Activated T-helper 2 cell treated with anti-CD3 and anti-CD28 coated beads, Interferon-gamma antibody, Interleukin-2, Interleukin-4, amounts not matched to agents 10 μg/mL and 5 μg/mL and 100 μg/mL, durations not matched to agents 14 hours and 24 hours and 36 hours (primary cell): Measurements from ENCODE around the gene PSG7. TPM values are rescaled to one million over a fixed set of nuclear protein-coding genes. Genes with fewer than 3 reads are reported as not detected.
"Not testable (repeated sequence)": the region's sequence is repeated elsewhere in the genome, so short reads cannot be mapped to it uniquely, and the experiment has no call there.

Experiments
- DNase-seq: peaks from one replicate; pipeline ENCODE4 v3.0.0; 2021; ENCODE audit warnings: low spot score
- H3K27ac Mint-ChIP-seq: one replicate; pipeline ENCODE4 v1.8.0; 2021; ENCODE audit warnings: mixed read lengths
- H3K27me3 Mint-ChIP-seq: one replicate; pipeline ENCODE4 v1.8.0; 2021; ENCODE audit warnings: low read depth, mixed read lengths
- H3K36me3 Mint-ChIP-seq: one replicate; pipeline ENCODE4 v1.8.0; 2021; ENCODE audit warnings: low read depth, mixed read lengths
- H3K4me1 Mint-ChIP-seq: one replicate; pipeline ENCODE4 v1.8.0; 2021; ENCODE audit warnings: low read depth, mixed read lengths
- H3K4me3 Mint-ChIP-seq: one replicate; pipeline ENCODE4 v1.8.0; 2021; ENCODE audit warnings: low read depth, mild to moderate bottlenecking, moderate library complexity, mixed read lengths
- H3K9me3 Mint-ChIP-seq: one replicate; pipeline ENCODE4 v1.8.0; 2021; ENCODE audit warnings: mixed read lengths
- intact Hi-C: fragments of 100-400 bp; cut with micrococcal nuclease; formaldehyde crosslinking; loops from one replicate; pipeline ENCODE4 v1.15.1; 2023
- total RNA-seq: library from RNA; stranded (reverse); gene quantifications from 2 replicates; pipeline ENCODE4 v1.2.3, GENCODE V29; 2022

Gene PSG7
- total RNA-seq, 1 donor from 2014 or later, result not detected

GRCh38 chr19:42874901-42875813 lies 61.9 kb downstream of the PSG7 start:
- H3K9me3 Mint-ChIP-seq, DNase-seq, H3K27me3 Mint-ChIP-seq, intact Hi-C loops, H3K4me3 Mint-ChIP-seq, H3K4me1 Mint-ChIP-seq, H3K36me3 Mint-ChIP-seq, H3K27ac Mint-ChIP-seq: not testable (repeated sequence)

GRCh38 chr19:42874136-42874535 lies 62.9 kb downstream of the PSG7 start:
- H3K4me3 Mint-ChIP-seq, intact Hi-C loops, H3K27ac Mint-ChIP-seq, H3K9me3 Mint-ChIP-seq, H3K36me3 Mint-ChIP-seq, H3K27me3 Mint-ChIP-seq, DNase-seq, H3K4me1 Mint-ChIP-seq: not testable (repeated sequence)

Other genes with a start within 250 kb of the PSG7 start
- gene PSG3, start 196.7 kb downstream of the PSG7 start, total RNA-seq, result not detected in 2 replicates
- gene PSG8, start 171.5 kb downstream of the PSG7 start, total RNA-seq, result not detected in 2 replicates
- not detected in 2 replicates for gene PSG1, start 57.5 kb downstream of the PSG7 start, total RNA-seq
- not detected in 2 replicates for gene PSG6, start 19.3 kb downstream of the PSG7 start, total RNA-seq
- gene PSG11, start 89.3 kb upstream of the PSG7 start, total RNA-seq, result not detected in 2 replicates
- not detected in 2 replicates for gene PSG2, start 145.5 kb upstream of the PSG7 start, total RNA-seq
- not detected in 2 replicates for gene PSG5, start 249.3 kb upstream of the PSG7 start, total RNA-seq